Myocyte (in vitro differentiated cells): ENCODE measurements around the gene WFS1. TPM values are rescaled to one million over a fixed set of nuclear protein-coding genes. Genes with fewer than 3 reads are reported as not detected.

Source experiments
- DNase-seq: peaks from one replicate; pipeline ENCODE4 v3.0.0-alpha.2; 2012; ENCODE audit warnings: low read depth
- total RNA-seq: library from RNA; depleted of rRNA; stranded (reverse); fragments of >200 nt; gene quantifications from 2 replicates; pipeline ENCODE4 v1.2.3, GENCODE V29; 2014

The WFS1 gene
- total RNA-seq, 1 donor from 2014 or later: 21.7 TPM

- no peak for DNase-seq
Measured at GRCh38 chr4:6233929-6234328, 35.7 kb upstream of the WFS1 start.

- no peak for DNase-seq
Measured at GRCh38 chr4:6235012-6235411, 34.6 kb upstream of the WFS1 start.

- DNase-seq: no peak
Measured at GRCh38 chr4:6235901-6236640, 33.6 kb upstream of the WFS1 start.

- no peak for DNase-seq
Measured at GRCh38 chr4:6236816-6237390, 32.7 kb upstream of the WFS1 start.

- no peak for DNase-seq
Measured at GRCh38 chr4:6239486-6239885, 30.2 kb upstream of the WFS1 start.

GRCh38 chr4:6239968-6240367, 29.7 kb upstream of the WFS1 start:
- DNase-seq: no peak

GRCh38 chr4:6241062-6241845, 28.4 kb upstream of the WFS1 start:
- no peak for DNase-seq

GRCh38 chr4:6242271-6243029, 27.2 kb upstream of the WFS1 start:
- no peak for DNase-seq

GRCh38 chr4:6245246-6246169, 24.1 kb upstream of the WFS1 start:
- no peak for DNase-seq

GRCh38 chr4:6246170-6246634, 23.4 kb upstream of the WFS1 start:
- no peak for DNase-seq

GRCh38 chr4:6248394-6248793, 21.3 kb upstream of the WFS1 start:
- DNase-seq: no peak

- DNase-seq: peak; percentile 80
Measured at GRCh38 chr4:6250235-6250983, 19.2 kb upstream of the WFS1 start.

- DNase-seq: no peak
Measured at GRCh38 chr4:6250984-6251295, 18.7 kb upstream of the WFS1 start.

GRCh38 chr4:6251365-6251764, 18.3 kb upstream of the WFS1 start:
- no peak for DNase-seq

GRCh38 chr4:6252051-6252450, 17.6 kb upstream of the WFS1 start:
- no peak for DNase-seq

GRCh38 chr4:6253111-6253510, 16.5 kb upstream of the WFS1 start:
- DNase-seq: no peak

- DNase-seq: no peak
Measured at GRCh38 chr4:6253961-6254360, 15.7 kb upstream of the WFS1 start.

GRCh38 chr4:6256141-6256540, 13.5 kb upstream of the WFS1 start:
- DNase-seq: no peak

GRCh38 chr4:6257247-6258025, 12.2 kb upstream of the WFS1 start:
- DNase-seq: no peak
